NK-92 (cell line): ENCODE data around the gene SLC27A1.
"Not testable (repeated sequence)": the region's sequence is repeated elsewhere in the genome, so short reads cannot be mapped to it uniquely, and the experiment has no call there.

Experiments
- DNase-seq: peaks from one replicate; lab custom pipeline; 2025; ENCODE audit not compliant: unreplicated experiment; lab: John Stamatoyannopoulos, UW

The SLC27A1 gene

GRCh38 chr19:17510220-17510993, 40.1 kb downstream of the SLC27A1 start:
- DNase-seq: no peak

- DNase-seq: no peak
These were observed 41.6 kb downstream of the SLC27A1 start for GRCh38 chr19:17511724-17512573.

- DNase-seq: no peak
These were observed 42.2 kb downstream of the SLC27A1 start for GRCh38 chr19:17512574-17512939.

GRCh38 chr19:17515408-17516149, 45.3 kb downstream of the SLC27A1 start:
- no peak for DNase-seq

GRCh38 chr19:17517898-17518297, 47.6 kb downstream of the SLC27A1 start:
- no peak for DNase-seq

GRCh38 chr19:17518654-17519053, 48.3 kb downstream of the SLC27A1 start:
- not testable (repeated sequence) for DNase-seq

- no peak for DNase-seq
These were observed 49.6 kb downstream of the SLC27A1 start for GRCh38 chr19:17519967-17520366.

- no peak for DNase-seq
These were observed 50.5 kb downstream of the SLC27A1 start for GRCh38 chr19:17520865-17521264.

- no peak for DNase-seq
These were observed 52.9 kb downstream of the SLC27A1 start for GRCh38 chr19:17522988-17523872.

- no peak for DNase-seq
These were observed 54.3 kb downstream of the SLC27A1 start for GRCh38 chr19:17524651-17525050.

- DNase-seq: no peak
These were observed 54.8 kb downstream of the SLC27A1 start for GRCh38 chr19:17525141-17525540.

GRCh38 chr19:17526922-17527321, 56.6 kb downstream of the SLC27A1 start:
- DNase-seq: no peak

GRCh38 chr19:17527326-17527725, 57.0 kb downstream of the SLC27A1 start:
- DNase-seq: no peak

GRCh38 chr19:17528610-17529009, 58.3 kb downstream of the SLC27A1 start:
- no peak for DNase-seq

GRCh38 chr19:17529239-17530158, 59.2 kb downstream of the SLC27A1 start:
- DNase-seq: no peak

GRCh38 chr19:17530586-17530985, 60.3 kb downstream of the SLC27A1 start:
- DNase-seq: no peak

GRCh38 chr19:17532116-17532515, 61.8 kb downstream of the SLC27A1 start:
- DNase-seq: no peak

- DNase-seq: no peak
These were observed 62.2 kb downstream of the SLC27A1 start for GRCh38 chr19:17532557-17532956.

- DNase-seq: no peak
These were observed 64.4 kb downstream of the SLC27A1 start for GRCh38 chr19:17534767-17535166.
